Subcutaneous abdominal adipose tissue (tissue), 5 donors: ENCODE data around the gene SERPINI2.
A peak's percentile ranks its signal among the peaks of the same experiment; 100 is the strongest.
"Not testable (repeated sequence)": the region's sequence is repeated elsewhere in the genome, so short reads cannot be mapped to it uniquely, and the experiment has no call there.

Experiments used
- H3K27ac ChIP-seq: one replicate; pipeline ENCODE4 v1.7.0; 2013; ENCODE audit warnings: low read depth, mild to moderate bottlenecking, inconsistent platforms, low read length, moderate library complexity
- H3K27me3 ChIP-seq, 5 donors: one replicate each; pipeline ENCODE4 v1.7.0; 2013; ENCODE audit warnings: low read length in 5 of 5, inconsistent platforms in 1 of 5; ENCODE audit not compliant: control insufficient read depth in 5 of 5, insufficient read depth in 4 of 5
- H3K36me3 ChIP-seq, 5 donors: one replicate each; pipeline ENCODE4 v1.7.0; 2013; ENCODE audit warnings: low read length in 5 of 5; ENCODE audit not compliant: control insufficient read depth in 5 of 5, insufficient read depth in 5 of 5
- H3K4me1 ChIP-seq, 5 donors: one replicate each; pipeline ENCODE4 v1.7.0; 2013; ENCODE audit warnings: low read length in 5 of 5, mild to moderate bottlenecking in 3 of 5, moderate library complexity in 1 of 5; ENCODE audit not compliant: control insufficient read depth in 5 of 5, insufficient read depth in 5 of 5
- H3K4me3 ChIP-seq, 5 donors: one replicate each; pipeline ENCODE4 v1.7.0; 2013; ENCODE audit warnings: low read length in 5 of 5, low read depth in 1 of 5
- H3K9ac ChIP-seq, 5 donors: one replicate each; pipeline ENCODE4 v1.7.0; 2013; ENCODE audit warnings: low read length in 5 of 5, mild to moderate bottlenecking in 4 of 5, moderate library complexity in 3 of 5
- H3K9me3 ChIP-seq, 5 donors: one replicate each; pipeline ENCODE4 v1.7.0; 2013; ENCODE audit warnings: low read length in 5 of 5; ENCODE audit not compliant: control insufficient read depth in 5 of 5
- donor health status: healthy.
- donor health status: healthy.
- donor health status: healthy.
- donor health status: healthy.
- donor health status: healthy.

SERPINI2 gene

GRCh38 chr3:167451282-167451681 lies 22.6 kb downstream of the SERPINI2 start:
- Histone ChIP-seq H3K9me3 (no peaks in the 10 kb centered on the region), H3K9ac (no peak overlapping the region), H3K27me3 (no peaks in the 10 kb centered on the region), H3K27ac (no peak overlapping the region), H3K36me3 (no peaks in the 10 kb centered on the region), H3K4me3 (no peak overlapping the region), H3K4me1 (no peaks in the 10 kb centered on the region)

- no peaks in the 10 kb centered on the region for H3K9me3 ChIP-seq
- H3K36me3 ChIP-seq, result no peaks in the 10 kb centered on the region
- H3K4me3 ChIP-seq, result no peak overlapping the region
- H3K27ac ChIP-seq, result no peak overlapping the region
- no peaks in the 10 kb centered on the region for H3K27me3 ChIP-seq
- no peak overlapping the region for H3K9ac ChIP-seq
- H3K4me1 ChIP-seq, result no peaks in the 10 kb centered on the region
These were observed 23.2 kb downstream of the SERPINI2 start for GRCh38 chr3:167450675-167451074.

GRCh38 chr3:167450195-167450594 lies 23.6 kb downstream of the SERPINI2 start:
- Histone ChIP-seq H3K36me3 (no peaks in the 10 kb centered on the region), H3K27me3 (no peaks in the 10 kb centered on the region), H3K27ac (no peak overlapping the region), H3K9me3 (no peaks in the 10 kb centered on the region), H3K4me1 (no peaks in the 10 kb centered on the region), H3K9ac (no peak overlapping the region), H3K4me3 (no peak overlapping the region)

- no peaks in the 10 kb centered on the region for H3K4me1 ChIP-seq
- H3K27ac ChIP-seq, result no peak overlapping the region
- H3K4me3 ChIP-seq, result no peak overlapping the region
- H3K9me3 ChIP-seq, result no peaks in the 10 kb centered on the region
- no peak overlapping the region for H3K9ac ChIP-seq
- H3K36me3 ChIP-seq, result no peaks in the 10 kb centered on the region
- no peaks in the 10 kb centered on the region for H3K27me3 ChIP-seq
These were observed 28.4 kb downstream of the SERPINI2 start for GRCh38 chr3:167445491-167445890.

- Histone ChIP-seq H3K27me3 (no peaks in the 10 kb centered on the region), H3K4me3 (no peak overlapping the region)
These were observed 32.6 kb downstream of the SERPINI2 start for GRCh38 chr3:167441256-167441655.

GRCh38 chr3:167437428-167438139 lies 36.3 kb downstream of the SERPINI2 start:
- Histone ChIP-seq H3K27me3 (no peaks in the 10 kb centered on the region), H3K4me1 (no peaks in the 10 kb centered on the region)

More at GRCh38 chr3:167441256-167441655, 32.6 kb downstream of the SERPINI2 start:
- H3K4me1 ChIP-seq, result no peaks in the 10 kb centered on the region
- H3K27ac ChIP-seq, result no peak overlapping the region
- H3K9ac ChIP-seq, result no peak overlapping the region
- H3K36me3 ChIP-seq, result no peaks in the 10 kb centered on the region
- H3K9me3 ChIP-seq, result peaks cover 0 to 6% (median 0%) of the 10 kb centered on the region in 5 donors

DNA sequence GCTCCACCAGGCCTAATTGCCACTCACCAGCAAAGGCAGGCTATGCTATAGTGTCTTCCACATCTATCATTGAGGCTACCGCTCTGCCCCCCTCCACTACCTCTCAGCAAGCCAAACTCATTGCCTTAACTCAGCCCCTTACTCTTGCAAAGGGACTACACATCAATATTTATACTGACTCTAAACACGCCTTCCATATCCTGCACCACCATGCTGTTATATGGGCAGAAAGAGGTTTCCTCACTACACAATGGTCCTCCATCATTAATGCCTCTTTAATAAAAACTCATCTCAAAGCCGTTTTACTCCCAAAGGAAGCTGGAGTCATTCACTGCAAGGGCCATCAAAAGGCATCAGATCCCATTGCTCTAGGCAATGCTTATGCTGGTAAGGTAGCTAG lies 46.9 kb downstream of the SERPINI2 start:
- not testable (repeated sequence) for H3K27ac ChIP-seq, H3K4me1 ChIP-seq, H3K9ac ChIP-seq, H3K4me3 ChIP-seq, H3K27me3 ChIP-seq, H3K36me3 ChIP-seq
- H3K9me3 ChIP-seq, result peaks cover 0 to 29% (median 18%) of the 10 kb centered on the region in 5 donors

More at GRCh38 chr3:167437428-167438139, 36.3 kb downstream of the SERPINI2 start:
- Histone ChIP-seq H3K4me3 (no peak overlapping the region), H3K27ac (no peak overlapping the region), H3K9ac (no peak overlapping the region), H3K36me3 (no peaks in the 10 kb centered on the region), H3K9me3 (peaks cover 0 to 6% (median 0%) of the 10 kb centered on the region in 5 donors)

DNA sequence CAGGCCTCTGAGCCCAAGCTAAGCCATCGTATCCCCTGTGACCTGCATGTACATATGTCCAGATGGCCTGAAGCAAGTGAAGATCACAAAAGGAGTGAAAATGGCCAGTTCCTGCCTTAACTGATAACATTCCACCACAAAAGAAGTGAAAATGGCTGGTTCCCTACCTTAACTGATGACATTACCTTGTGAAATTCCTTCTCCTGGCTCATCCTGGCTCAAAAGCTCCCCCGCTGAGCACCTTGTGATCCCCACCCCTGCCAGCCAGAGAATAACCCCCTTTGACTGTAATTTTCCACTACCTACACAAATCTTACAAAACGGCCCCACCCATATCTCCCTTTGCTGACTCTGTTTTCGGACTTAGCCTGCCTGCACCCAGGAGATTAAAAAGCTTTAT lies 51.4 kb downstream of the SERPINI2 start:
- not testable (repeated sequence) for H3K36me3 ChIP-seq, H3K9ac ChIP-seq, H3K4me1 ChIP-seq, H3K4me3 ChIP-seq, H3K27me3 ChIP-seq, H3K27ac ChIP-seq
- peaks cover 0 to 17% (median 12%) of the 10 kb centered on the region in 5 donors for H3K9me3 ChIP-seq

- Histone ChIP-seq H3K4me3 (no peak overlapping the region), H3K27ac (peak overlapping the region; percentile 15), H3K4me1 (peaks cover 0 to 16% (median 7%) of the 10 kb centered on the region in 5 donors), H3K36me3 (no peaks in the 10 kb centered on the region), H3K9ac (no peak overlapping the region), H3K27me3 (no peaks in the 10 kb centered on the region), H3K9me3 (no peaks in the 10 kb centered on the region)
These were observed 64.2 kb downstream of the SERPINI2 start for GRCh38 chr3:167409611-167410010.

- Histone ChIP-seq H3K36me3 (no peaks in the 10 kb centered on the region), H3K27me3 (no peaks in the 10 kb centered on the region), H3K9ac (no peak overlapping the region), H3K27ac (no peak overlapping the region), H3K9me3 (no peaks in the 10 kb centered on the region), H3K4me1 (peaks cover 0 to 16% (median 7%) of the 10 kb centered on the region in 5 donors), H3K4me3 (no peak overlapping the region)
These were observed 66.9 kb downstream of the SERPINI2 start for GRCh38 chr3:167406876-167407492.
